HCT116 (cell line): ENCODE measurements around the gene PCNX1. TPM values are rescaled to one million over a fixed set of nuclear protein-coding genes. Genes with fewer than 3 reads are reported as not detected.

Experiments used
- ATAC-seq: fragments of 200-7000 bp; cut with Tn5 transposase; 2 replicates; pipeline ENCODE4 v1.9.1; 2020; ENCODE audit warnings: mild to moderate bottlenecking, moderate library complexity
- BruUV-seq: library from RNA; stranded (reverse); fragments of 400-500 nt; replicated peaks from 2 replicates; lab custom pipeline; 2021; lab: Mats Ljungman, UMichigan
- CTCF ChIA-PET: fragments of 300-600 bp; sonication (Branson Sonifier 250); formaldehyde crosslinking; loops from one replicate; lab custom pipeline; 2021; ENCODE audit warnings: antibody characterized with exemption; lab: Charles Lee
- POLR2A ChIA-PET: fragments of 300-600, 350-600 bp; sonication (Branson Sonifier 250); formaldehyde crosslinking; loops from one replicate; lab custom pipeline; 2021; ENCODE audit warnings: antibody characterized with exemption; lab: Charles Lee
- RAD21 ChIA-PET, 2 experiments: fragments of 300-600 bp; sonication (Branson Sonifier 250); formaldehyde crosslinking; loops; one replicate each; lab custom pipeline; 2023; ENCODE audit warnings: low total read pairs in 2 of 2; ENCODE audit not compliant: uncharacterized antibody in 2 of 2, unreplicated experiment in 2 of 2, low non-redundant PET in 1 of 2; lab: Charles Lee
- DNase-seq: peaks from one replicate; pipeline ENCODE4 v3.0.0-alpha.2; 2010; ENCODE audit warnings: low read depth, low spot score
- H2AFZ ChIP-seq: fragments of 200-600 bp; shearing (Covaris generic), sonication (generic); 2 replicates; pipeline ENCODE4 v1.6.1; 2017; ENCODE audit warnings: low read depth, mixed run types, mixed read lengths, antibody characterized with exemption, low read length; ENCODE audit not compliant: poor library complexity, severe bottlenecking
- H3K27ac ChIP-seq: 2 replicates; pipeline ENCODE4 v1.5.1; 2012; ENCODE audit warnings: low read depth, low read length
- H3K27me3 ChIP-seq: fragments of 200-600 bp; sonication (generic); 2 replicates; pipeline ENCODE4 v1.6.1; 2016; ENCODE audit warnings: mixed run types, low read length, mixed read lengths; ENCODE audit not compliant: insufficient read depth
- H3K36me3 ChIP-seq, 2 experiments: fragments of 200-500 bp in 1 of 2; fragments of 200-600 bp in 1 of 2; sonication (Bioruptor generic) in 1 of 2; sonication (generic) in 1 of 2; 2 replicates each; pipeline versions ENCODE4 v1.5.1 to v1.6.1; 2014 to 2016; ENCODE audit warnings: low read length in 2 of 2, inconsistent platforms in 1 of 2, mixed read lengths in 1 of 2, mixed run types in 1 of 2; ENCODE audit not compliant: insufficient read depth in 2 of 2, control insufficient read depth in 1 of 2
- H3K4me1 ChIP-seq, 2 experiments: fragments of 200-600 bp in 1 of 2; sonication (generic) in 1 of 2; 2 replicates each; pipeline versions ENCODE4 v1.5.1 to v1.6.1; 2012 to 2017; ENCODE audit warnings: low read length in 2 of 2, inconsistent platforms in 1 of 2, mild to moderate bottlenecking in 1 of 2, mixed read lengths in 1 of 2, mixed run types in 1 of 2, moderate library complexity in 1 of 2; ENCODE audit not compliant: insufficient read depth in 2 of 2, control insufficient read depth in 1 of 2
- H3K4me2 ChIP-seq: fragments of 200-600 bp; sonication (generic); 2 replicates; pipeline ENCODE4 v1.6.1; 2017; ENCODE audit warnings: mixed run types, low read length, mixed read lengths
- H3K4me3 ChIP-seq, 2 experiments: fragments of 200-600 bp in 1 of 2; sonication (generic) in 1 of 2; replicated peaks in 1 of 2; 2 replicates each; pipeline ENCODE4 v1.5.1; 2011 to 2016; ENCODE audit warnings: low read length in 2 of 2, control low read depth in 1 of 2, low read depth in 1 of 2, mild to moderate bottlenecking in 1 of 2, mixed read lengths in 1 of 2, mixed run types in 1 of 2
- H3K79me2 ChIP-seq: fragments of 200-600 bp; sonication (generic); 2 replicates; pipeline ENCODE4 v1.6.1; 2017; ENCODE audit warnings: mild to moderate bottlenecking, mixed run types, low read length, moderate library complexity, mixed read lengths; ENCODE audit not compliant: insufficient read depth
- H3K9ac ChIP-seq: fragments of 200-600 bp; sonication (generic); 2 replicates; pipeline ENCODE4 v1.6.1; 2016; ENCODE audit warnings: low read length, mixed read lengths
- H3K9me2 ChIP-seq: fragments of 200-600 bp; sonication (generic), shearing (Covaris generic); 2 replicates; pipeline ENCODE4 v1.6.1; 2017; ENCODE audit warnings: mixed run types, mild to moderate bottlenecking, moderate library complexity; ENCODE audit not compliant: insufficient read depth
- H3K9me3 ChIP-seq, 2 experiments: fragments of 200-500 bp in 1 of 2; fragments of 200-600 bp in 1 of 2; sonication (Bioruptor generic) in 1 of 2; sonication (generic) in 1 of 2; 2 replicates each; pipeline ENCODE4 v1.6.1; 2014 to 2017; ENCODE audit warnings: low read length in 2 of 2, mixed read lengths in 2 of 2, inconsistent platforms in 1 of 2, low read depth in 1 of 2, mild to moderate bottlenecking in 1 of 2, mixed run types in 1 of 2, moderate library complexity in 1 of 2; ENCODE audit not compliant: control insufficient read depth in 1 of 2, insufficient read depth in 1 of 2
- H4K20me1 ChIP-seq: fragments of 200-600 bp; sonication (generic), shearing (Covaris generic); 2 replicates; pipeline ENCODE4 v1.6.1; 2017; ENCODE audit warnings: mixed run types, mild to moderate bottlenecking, moderate library complexity; ENCODE audit not compliant: insufficient read depth
- CEBPB ChIP-seq: IDR thresholded peaks from 2 replicates; pipeline ENCODE4 v1.6.1; 2012; ENCODE audit warnings: low read depth
- EGR1 ChIP-seq: IDR thresholded peaks from 2 replicates; pipeline ENCODE4 v1.6.1; 2012; ENCODE audit warnings: low read depth
- ELF1 ChIP-seq: IDR thresholded peaks from 2 replicates; pipeline ENCODE4 v1.6.1; 2012; ENCODE audit warnings: low read depth, borderline replicate concordance
- EZH2 ChIP-seq: fragments of 200-600 bp; sonication (generic); IDR thresholded peaks from 2 replicates; pipeline ENCODE4 v1.6.1; 2017; ENCODE audit warnings: antibody characterized with exemption, mixed run types
- EZH2phosphoT487 ChIP-seq: fragments of 200-600 bp; IDR thresholded peaks from 2 replicates; pipeline ENCODE4 v1.6.1; 2018; ENCODE audit warnings: antibody characterized with exemption, borderline replicate concordance
- FOSL1 ChIP-seq: IDR thresholded peaks from 2 replicates; pipeline ENCODE4 v1.6.1; 2012; ENCODE audit warnings: low read depth
- POLR2AphosphoS5 ChIP-seq: IDR thresholded peaks from 2 replicates; pipeline ENCODE4 v1.6.1; 2011; ENCODE audit warnings: mild to moderate bottlenecking, low read depth, low read length, moderate library complexity
- SIN3A ChIP-seq: IDR thresholded peaks from 2 replicates; pipeline ENCODE4 v1.6.1; 2012; ENCODE audit warnings: low read depth
- SRF ChIP-seq: IDR thresholded peaks from 2 replicates; pipeline ENCODE4 v1.6.1; 2012; ENCODE audit warnings: low read depth
- YY1 ChIP-seq: IDR thresholded peaks from 2 replicates; pipeline ENCODE4 v1.6.1; 2011; ENCODE audit warnings: low read length, low read depth, moderate library complexity, mild to moderate bottlenecking; ENCODE audit not compliant: insufficient replicate concordance; ENCODE audit errors: extremely low read depth
- ZFX ChIP-seq: fragments of 450-650 bp; IDR thresholded peaks from 2 replicates; pipeline ENCODE4 v1.6.1; 2017
- ZNF274 ChIP-seq: fragments of 200-500 bp; sonication (Bioruptor generic); IDR thresholded peaks from 2 replicates; pipeline ENCODE4 v1.6.1; 2014; ENCODE audit warnings: mild to moderate bottlenecking, low read depth, low read length, inconsistent platforms
- intact Hi-C: fragments of 100-400 bp; cut with micrococcal nuclease; formaldehyde crosslinking; loops from 2 replicates; pipeline ENCODE4 v1.10.0; 2022
- total RNA-seq: library from RNA; stranded (reverse); gene quantifications from one replicate; pipeline ENCODE4 v1.2.1, GENCODE V29; 2021; ENCODE audit not compliant: unreplicated experiment
- TF ChIP-seq, protein P1 (sequence below): IDR thresholded peaks from 2 replicates; pipeline ENCODE4 v1.6.1; 2012
- TF ChIP-seq, protein P2 (sequence below): IDR thresholded peaks from 2 replicates; pipeline ENCODE4 v1.6.1; 2011; ENCODE audit warnings: mild to moderate bottlenecking, low read length, moderate library complexity; ENCODE audit not compliant: insufficient replicate concordance; ENCODE audit errors: extremely low read depth
- TF ChIP-seq, protein P3 (sequence below): IDR thresholded peaks from 2 replicates; pipeline ENCODE4 v1.6.1; 2012
- TF ChIP-seq, protein P4 (sequence below): IDR thresholded peaks from 2 replicates; pipeline ENCODE4 v1.6.1; 2012; ENCODE audit warnings: low read depth

The PCNX1 gene
- total RNA-seq, 1 experiment from 2014 or later, result 52.2 TPM

DNA sequence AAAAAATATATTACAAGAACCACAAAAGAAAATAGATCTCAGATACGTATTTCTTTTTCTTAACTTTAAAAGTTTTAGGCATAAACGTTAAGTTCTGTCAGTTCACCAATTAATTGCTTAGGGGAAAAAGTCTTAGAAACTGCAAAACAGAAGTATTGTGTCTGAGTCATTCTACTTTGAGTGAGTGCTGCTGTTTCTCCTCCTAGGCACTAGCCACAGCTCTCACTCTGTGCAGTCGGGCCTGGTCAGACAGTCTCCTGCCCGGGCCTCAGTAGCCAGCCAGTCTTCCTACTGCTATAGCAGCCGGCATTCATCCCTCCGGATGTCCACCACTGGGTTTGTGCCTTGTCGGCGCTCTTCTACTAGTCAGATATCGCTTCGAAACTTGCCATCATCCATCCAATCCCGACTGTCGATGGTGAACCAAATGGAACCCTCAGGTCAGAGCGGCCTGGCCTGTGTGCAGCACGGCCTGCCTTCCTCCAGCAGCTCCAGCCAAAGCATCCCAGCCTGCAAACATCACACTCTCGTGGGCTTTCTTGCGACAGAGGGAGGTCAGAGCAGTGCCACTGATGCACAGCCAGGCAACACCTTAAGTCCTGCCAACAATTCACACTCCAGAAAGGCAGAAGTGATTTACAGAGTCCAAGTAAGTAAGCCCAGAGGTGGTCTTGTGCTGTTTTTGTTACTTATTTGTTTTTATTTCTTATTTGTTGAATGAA lies 201.3 kb downstream of the PCNX1 start:
- Histone ChIP-seq H3K9me3 (no peaks in the 10 kb centered on the region), H3K4me3 (no peak overlapping the region), H3K36me3 (peaks cover 8 to 9% of the 10 kb centered on the region in 2 experiments), H3K4me1 (peaks cover 0 to 11% of the 10 kb centered on the region in 2 experiments; a peak in 2 of 4 replicates), H3K9me2 (no peaks in the 10 kb centered on the region), H3K79me2 (no peaks in the 10 kb centered on the region), H3K4me2 (no peak overlapping the region), H4K20me1 (no peaks in the 10 kb centered on the region), H3K27me3 (no peaks in the 10 kb centered on the region), H2AFZ (no peak overlapping the region), H3K9ac (no peak overlapping the region), H3K27ac (no peak overlapping the region)
- DNase-seq (no peak), ATAC-seq (no peak)
- POLR2A ChIA-PET, result no interaction called here
- no TSS peak for BruUV-seq
- intact Hi-C loops, result no loop called here
- CTCF ChIA-PET, result interaction anchor here (2.1 kb wide), 1 partner anchor 644 kb away, joined by 8 read pairs; no protein-coding TSS in a partner anchor
- TF ChIP-seq YY1 (no peak), EZH2 (no peak), ELF1 (no peak), ZFX (no peak), FOSL1 (no peak), SIN3A (no peak), EZH2phosphoT487 (no peak), SRF (no peak), CEBPB (no peak), ZNF274 (no peak), POLR2AphosphoS5 (no peak), EGR1 (no peak)
- TF ChIP-seq, protein P1, sequence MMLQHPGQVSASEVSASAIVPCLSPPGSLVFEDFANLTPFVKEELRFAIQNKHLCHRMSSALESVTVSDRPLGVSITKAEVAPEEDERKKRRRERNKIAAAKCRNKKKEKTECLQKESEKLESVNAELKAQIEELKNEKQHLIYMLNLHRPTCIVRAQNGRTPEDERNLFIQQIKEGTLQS, result no peak
- TF ChIP-seq, protein P2, sequence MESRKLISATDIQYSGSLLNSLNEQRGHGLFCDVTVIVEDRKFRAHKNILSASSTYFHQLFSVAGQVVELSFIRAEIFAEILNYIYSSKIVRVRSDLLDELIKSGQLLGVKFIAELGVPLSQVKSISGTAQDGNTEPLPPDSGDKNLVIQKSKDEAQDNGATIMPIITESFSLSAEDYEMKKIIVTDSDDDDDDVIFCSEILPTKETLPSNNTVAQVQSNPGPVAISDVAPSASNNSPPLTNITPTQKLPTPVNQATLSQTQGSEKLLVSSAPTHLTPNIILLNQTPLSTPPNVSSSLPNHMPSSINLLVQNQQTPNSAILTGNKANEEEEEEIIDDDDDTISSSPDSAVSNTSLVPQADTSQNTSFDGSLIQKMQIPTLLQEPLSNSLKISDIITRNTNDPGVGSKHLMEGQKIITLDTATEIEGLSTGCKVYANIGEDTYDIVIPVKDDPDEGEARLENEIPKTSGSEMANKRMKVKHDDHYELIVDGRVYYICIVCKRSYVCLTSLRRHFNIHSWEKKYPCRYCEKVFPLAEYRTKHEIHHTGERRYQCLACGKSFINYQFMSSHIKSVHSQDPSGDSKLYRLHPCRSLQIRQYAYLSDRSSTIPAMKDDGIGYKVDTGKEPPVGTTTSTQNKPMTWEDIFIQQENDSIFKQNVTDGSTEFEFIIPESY, result no peak
- TF ChIP-seq, protein P3, sequence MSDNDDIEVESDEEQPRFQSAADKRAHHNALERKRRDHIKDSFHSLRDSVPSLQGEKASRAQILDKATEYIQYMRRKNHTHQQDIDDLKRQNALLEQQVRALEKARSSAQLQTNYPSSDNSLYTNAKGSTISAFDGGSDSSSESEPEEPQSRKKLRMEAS, result no peak
- TF ChIP-seq, protein P4, sequence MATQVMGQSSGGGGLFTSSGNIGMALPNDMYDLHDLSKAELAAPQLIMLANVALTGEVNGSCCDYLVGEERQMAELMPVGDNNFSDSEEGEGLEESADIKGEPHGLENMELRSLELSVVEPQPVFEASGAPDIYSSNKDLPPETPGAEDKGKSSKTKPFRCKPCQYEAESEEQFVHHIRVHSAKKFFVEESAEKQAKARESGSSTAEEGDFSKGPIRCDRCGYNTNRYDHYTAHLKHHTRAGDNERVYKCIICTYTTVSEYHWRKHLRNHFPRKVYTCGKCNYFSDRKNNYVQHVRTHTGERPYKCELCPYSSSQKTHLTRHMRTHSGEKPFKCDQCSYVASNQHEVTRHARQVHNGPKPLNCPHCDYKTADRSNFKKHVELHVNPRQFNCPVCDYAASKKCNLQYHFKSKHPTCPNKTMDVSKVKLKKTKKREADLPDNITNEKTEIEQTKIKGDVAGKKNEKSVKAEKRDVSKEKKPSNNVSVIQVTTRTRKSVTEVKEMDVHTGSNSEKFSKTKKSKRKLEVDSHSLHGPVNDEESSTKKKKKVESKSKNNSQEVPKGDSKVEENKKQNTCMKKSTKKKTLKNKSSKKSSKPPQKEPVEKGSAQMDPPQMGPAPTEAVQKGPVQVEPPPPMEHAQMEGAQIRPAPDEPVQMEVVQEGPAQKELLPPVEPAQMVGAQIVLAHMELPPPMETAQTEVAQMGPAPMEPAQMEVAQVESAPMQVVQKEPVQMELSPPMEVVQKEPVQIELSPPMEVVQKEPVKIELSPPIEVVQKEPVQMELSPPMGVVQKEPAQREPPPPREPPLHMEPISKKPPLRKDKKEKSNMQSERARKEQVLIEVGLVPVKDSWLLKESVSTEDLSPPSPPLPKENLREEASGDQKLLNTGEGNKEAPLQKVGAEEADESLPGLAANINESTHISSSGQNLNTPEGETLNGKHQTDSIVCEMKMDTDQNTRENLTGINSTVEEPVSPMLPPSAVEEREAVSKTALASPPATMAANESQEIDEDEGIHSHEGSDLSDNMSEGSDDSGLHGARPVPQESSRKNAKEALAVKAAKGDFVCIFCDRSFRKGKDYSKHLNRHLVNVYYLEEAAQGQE, result no peak
- RAD21 ChIA-PET, result no interaction called here
